HepG2 (cell line): Measurements from ENCODE around the gene NDN. TPM values are rescaled to one million over a fixed set of nuclear protein-coding genes. Genes with fewer than 3 reads are reported as not detected.

Experiments used
- ATAC-seq: fragments of 200-7000 bp; cut with Tn5 transposase; 3 replicates; pipeline ENCODE4 v1.9.1; 2020; ENCODE audit warnings: mild to moderate bottlenecking, moderate library complexity
- BruUV-seq: library from RNA; stranded (reverse); fragments of 400-500 nt; replicated peaks from 2 replicates; lab custom pipeline; 2021; lab: Mats Ljungman, UMichigan
- CTCF ChIA-PET: fragments of 300-600 bp; formaldehyde crosslinking; extraction: SDS; loops from one replicate; lab custom pipeline; 2021; ENCODE audit warnings: low total read pairs, inconsistent platforms, low intra/inter-chr PET ratio; lab: Yijun Ruan, JAX
- POLR2A ChIA-PET: fragments of 350-600 bp; sonication (Branson Sonifier 250); formaldehyde crosslinking; loops from one replicate; lab custom pipeline; 2020; ENCODE audit warnings: antibody characterized with exemption, inconsistent platforms; lab: Yijun Ruan, JAX
- DNase-seq: peaks from one replicate; pipeline ENCODE4 v3.0.0-alpha.2; 2015; ENCODE audit warnings: low spot score
- FAIRE-seq: peaks from 3 replicates; lab custom pipeline; 2011; peaks lifted over from hg19 to GRCh38; lab: Jason Lieb, UNC
- H2AFZ ChIP-seq: one replicate; pipeline ENCODE4 v1.6.1; 2011; ENCODE audit warnings: low read length, inconsistent platforms
- H3K27ac ChIP-seq: fragments of 300-600 bp; 3 replicates; pipeline ENCODE4 v1.8.0; 2011; ENCODE audit warnings: mixed run types, mild to moderate bottlenecking, mixed read lengths, low read length, inconsistent platforms; ENCODE audit not compliant: insufficient read depth; ENCODE audit errors: extremely low read length
- H3K27me3 ChIP-seq, 2 experiments: fragments of 200-600 bp in 1 of 2; 2 replicates in 1 of 2; 3 replicates in 1 of 2; pipeline versions ENCODE4 v1.6.0 to v1.8.0; 2011; ENCODE audit warnings: low read length in 2 of 2, mild to moderate bottlenecking in 2 of 2, moderate library complexity in 2 of 2, inconsistent platforms in 1 of 2; ENCODE audit not compliant: insufficient read depth in 2 of 2, control insufficient read depth in 1 of 2
- H3K36me3 ChIP-seq, 2 experiments: fragments of 200-600 bp in 1 of 2; replicated peaks in 1 of 2; 2 replicates in 1 of 2; 3 replicates in 1 of 2; pipeline versions ENCODE4 v1.5.1 to v1.8.0; 2011; ENCODE audit warnings: low read length in 2 of 2, inconsistent platforms in 1 of 2; ENCODE audit not compliant: insufficient read depth in 2 of 2, control insufficient read depth in 1 of 2
- H3K4me1 ChIP-seq: 2 replicates; pipeline ENCODE4 v1.5.1; 2012; ENCODE audit warnings: low read length, inconsistent platforms; ENCODE audit not compliant: insufficient read depth
- H3K4me2 ChIP-seq: 2 replicates; pipeline ENCODE4 v1.6.0; 2011; ENCODE audit warnings: low read depth, low read length, inconsistent platforms
- H3K4me3 ChIP-seq, 3 experiments: fragments of 200-600 bp in 1 of 3; sonication (generic), shearing (Covaris generic) in 1 of 3; replicated peaks in 1 of 3; 2 replicates each; pipeline ENCODE4 v1.5.1; 2011 to 2016; ENCODE audit warnings: low read length in 3 of 3, inconsistent platforms in 2 of 3, low read depth in 2 of 3, mild to moderate bottlenecking in 2 of 3, control low read depth in 1 of 3, mixed read lengths in 1 of 3; ENCODE audit not compliant: insufficient read depth in 1 of 3
- H3K79me2 ChIP-seq: one replicate; pipeline ENCODE4 v1.6.1; 2011; ENCODE audit warnings: low read length, inconsistent platforms; ENCODE audit not compliant: insufficient read depth
- H3K9ac ChIP-seq: 2 replicates; pipeline ENCODE4 v1.6.0; 2011; ENCODE audit warnings: mild to moderate bottlenecking, low read depth, low read length, inconsistent platforms; ENCODE audit not compliant: insufficient read depth
- H3K9me3 ChIP-seq: 2 replicates; pipeline ENCODE4 v1.5.1; 2012; ENCODE audit warnings: mild to moderate bottlenecking, low read length
- H4K20me1 ChIP-seq: 2 replicates; pipeline ENCODE4 v1.6.0; 2011; ENCODE audit warnings: inconsistent platforms, mild to moderate bottlenecking, low read length, moderate library complexity; ENCODE audit not compliant: insufficient read depth
- HDAC1 ChIP-seq: sonication (generic); formaldehyde crosslinking; IDR thresholded peaks from 2 replicates; pipeline ENCODE4 v1.5.1; 2020; ENCODE audit warnings: mild to moderate bottlenecking, missing genetic modification reagents
- POGZ ChIP-seq: sonication (generic); formaldehyde crosslinking; IDR thresholded peaks from 2 replicates; pipeline ENCODE4 v1.4.0; 2020; ENCODE audit warnings: mild to moderate bottlenecking, missing genetic modification reagents
- ZNF34 ChIP-seq: sonication (generic); formaldehyde crosslinking; IDR thresholded peaks from 2 replicates; pipeline ENCODE4 v1.4.0; 2020; ENCODE audit warnings: mild to moderate bottlenecking, missing genetic modification reagents, borderline replicate concordance
- ZNF567 ChIP-seq: sonication (generic); formaldehyde crosslinking; IDR thresholded peaks from 2 replicates; pipeline ENCODE4 v1.8.1; 2023; ENCODE audit warnings: mild to moderate bottlenecking, missing genetic modification reagents, borderline replicate concordance
- WGBS: methylation state at CpG from one replicate; pipeline ENCODE4 v1.1.6; 2017; ENCODE audit warnings: low lambda C conversion rate; 5-methylcytosine and 5-hydroxymethylcytosine counted together
- in situ Hi-C: cut with HindIII; loops from 2 replicates; pipeline ENCODE4 v1.10.0; 2017; ENCODE audit warnings: low pct_unique_long_range_greater_than_20kb; ENCODE audit not compliant: extremely low pct_ligation_motif_present
- intact Hi-C: fragments of 100-400 bp; cut with micrococcal nuclease; formaldehyde crosslinking; loops from one replicate; pipeline ENCODE4 v1.10.0; 2022; ENCODE audit not compliant: unreplicated experiment
- polyA plus RNA-seq, 8 experiments: library from polyadenylated mRNA; depleted of rRNA in 3 of 8; stranded (reverse) in 7 of 8; unstranded in 1 of 8; fragments of >200 nt; fragmentation: Illumina TruSeq in 4 of 8; extraction: Trizol in 4 of 8; gene quantifications; 2 replicates each; pipeline versions ENCODE4 v1.2.1 to v1.2.3, GENCODE V29; 2011 to 2016; ENCODE audit warnings: low read depth in 4 of 8, missing spikeins in 1 of 8, mixed read lengths in 1 of 8; ENCODE audit not compliant: insufficient read depth in 1 of 8
- total RNA-seq, 5 experiments: library from RNA; depleted of rRNA; stranded (reverse); fragments of >200 nt; fragmentation: Illumina TruSeq; extraction: Trizol; gene quantifications; 2 replicates each; pipeline ENCODE4 v1.2.3, GENCODE V29; 2016; ENCODE audit warnings: low read depth in 1 of 5
- TF ChIP-seq, protein P1 (sequence below): sonication (generic); formaldehyde crosslinking; conservative IDR thresholded peaks from 2 replicates; pipeline ENCODE4 v1.5.0; 2020; ENCODE audit warnings: missing genetic modification reagents
- TF ChIP-seq, protein P2 (sequence below): sonication (generic); formaldehyde crosslinking; IDR thresholded peaks from 2 replicates; pipeline ENCODE4 v1.4.0; 2020; ENCODE audit warnings: missing genetic modification reagents, borderline replicate concordance

Gene NDN
- total and polyA plus RNA-seq, 2 of the 13 experiments (the other 11 are each of a cell fraction or from before 2014, with no cell fraction given): 0.03 TPM; not detected in 1

DNA sequence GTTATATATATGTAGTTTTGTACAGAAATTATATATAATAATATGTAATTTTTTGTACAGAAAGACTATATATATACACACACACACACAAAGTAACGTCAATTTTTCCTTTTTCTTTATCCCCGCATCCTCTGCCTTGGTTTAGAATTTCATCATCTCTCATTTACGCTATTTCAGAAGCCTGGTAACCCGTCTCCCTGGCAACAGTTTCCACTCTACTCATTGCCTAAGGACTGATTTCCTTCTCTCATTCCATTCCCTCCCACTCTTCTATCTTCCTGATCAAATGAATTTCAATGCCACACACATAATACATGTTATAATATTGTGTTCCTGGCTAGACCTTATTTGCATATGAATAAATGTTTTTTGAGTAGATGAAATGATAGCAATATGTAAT lies 47.8 kb upstream of the NDN start:
- Histone ChIP-seq H3K27ac (no peak overlapping the region), H4K20me1 (no peaks in the 10 kb centered on the region), H3K9ac (no peak overlapping the region)
- in situ Hi-C loops: no loop called here
- 74% methylated on average over 4 of the region's 4 CpGs for WGBS
- no peak for TF ChIP-seq HDAC1 (CRISPR knock-in tag)
- TF ChIP-seq, protein P1, sequence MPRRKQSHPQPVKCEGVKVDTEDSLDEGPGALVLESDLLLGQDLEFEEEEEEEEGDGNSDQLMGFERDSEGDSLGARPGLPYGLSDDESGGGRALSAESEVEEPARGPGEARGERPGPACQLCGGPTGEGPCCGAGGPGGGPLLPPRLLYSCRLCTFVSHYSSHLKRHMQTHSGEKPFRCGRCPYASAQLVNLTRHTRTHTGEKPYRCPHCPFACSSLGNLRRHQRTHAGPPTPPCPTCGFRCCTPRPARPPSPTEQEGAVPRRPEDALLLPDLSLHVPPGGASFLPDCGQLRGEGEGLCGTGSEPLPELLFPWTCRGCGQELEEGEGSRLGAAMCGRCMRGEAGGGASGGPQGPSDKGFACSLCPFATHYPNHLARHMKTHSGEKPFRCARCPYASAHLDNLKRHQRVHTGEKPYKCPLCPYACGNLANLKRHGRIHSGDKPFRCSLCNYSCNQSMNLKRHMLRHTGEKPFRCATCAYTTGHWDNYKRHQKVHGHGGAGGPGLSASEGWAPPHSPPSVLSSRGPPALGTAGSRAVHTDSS (CRISPR knock-in tag): no peak
- TF ChIP-seq, protein P2, sequence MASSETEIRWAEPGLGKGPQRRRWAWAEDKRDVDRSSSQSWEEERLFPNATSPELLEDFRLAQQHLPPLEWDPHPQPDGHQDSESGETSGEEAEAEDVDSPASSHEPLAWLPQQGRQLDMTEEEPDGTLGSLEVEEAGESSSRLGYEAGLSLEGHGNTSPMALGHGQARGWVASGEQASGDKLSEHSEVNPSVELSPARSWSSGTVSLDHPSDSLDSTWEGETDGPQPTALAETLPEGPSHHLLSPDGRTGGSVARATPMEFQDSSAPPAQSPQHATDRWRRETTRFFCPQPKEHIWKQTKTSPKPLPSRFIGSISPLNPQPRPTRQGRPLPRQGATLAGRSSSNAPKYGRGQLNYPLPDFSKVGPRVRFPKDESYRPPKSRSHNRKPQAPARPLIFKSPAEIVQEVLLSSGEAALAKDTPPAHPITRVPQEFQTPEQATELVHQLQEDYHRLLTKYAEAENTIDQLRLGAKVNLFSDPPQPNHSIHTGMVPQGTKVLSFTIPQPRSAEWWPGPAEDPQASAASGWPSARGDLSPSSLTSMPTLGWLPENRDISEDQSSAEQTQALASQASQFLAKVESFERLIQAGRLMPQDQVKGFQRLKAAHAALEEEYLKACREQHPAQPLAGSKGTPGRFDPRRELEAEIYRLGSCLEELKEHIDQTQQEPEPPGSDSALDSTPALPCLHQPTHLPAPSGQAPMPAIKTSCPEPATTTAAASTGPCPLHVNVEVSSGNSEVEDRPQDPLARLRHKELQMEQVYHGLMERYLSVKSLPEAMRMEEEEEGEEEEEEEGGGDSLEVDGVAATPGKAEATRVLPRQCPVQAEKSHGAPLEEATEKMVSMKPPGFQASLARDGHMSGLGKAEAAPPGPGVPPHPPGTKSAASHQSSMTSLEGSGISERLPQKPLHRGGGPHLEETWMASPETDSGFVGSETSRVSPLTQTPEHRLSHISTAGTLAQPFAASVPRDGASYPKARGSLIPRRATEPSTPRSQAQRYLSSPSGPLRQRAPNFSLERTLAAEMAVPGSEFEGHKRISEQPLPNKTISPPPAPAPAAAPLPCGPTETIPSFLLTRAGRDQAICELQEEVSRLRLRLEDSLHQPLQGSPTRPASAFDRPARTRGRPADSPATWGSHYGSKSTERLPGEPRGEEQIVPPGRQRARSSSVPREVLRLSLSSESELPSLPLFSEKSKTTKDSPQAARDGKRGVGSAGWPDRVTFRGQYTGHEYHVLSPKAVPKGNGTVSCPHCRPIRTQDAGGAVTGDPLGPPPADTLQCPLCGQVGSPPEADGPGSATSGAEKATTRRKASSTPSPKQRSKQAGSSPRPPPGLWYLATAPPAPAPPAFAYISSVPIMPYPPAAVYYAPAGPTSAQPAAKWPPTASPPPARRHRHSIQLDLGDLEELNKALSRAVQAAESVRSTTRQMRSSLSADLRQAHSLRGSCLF (CRISPR knock-in tag): no peak
- no peak for TF ChIP-seq ZNF34
- no peak for TF ChIP-seq ZNF567 (CRISPR knock-in tag)
- TF ChIP-seq POGZ (CRISPR knock-in tag): no peak
- TF ChIP-seq, all 625 proteins: peak for 0
- ChIA-PET POLR2A (no interaction called here), CTCF (no interaction called here)
- Histone ChIP-seq H3K27me3 (no peaks in the 10 kb centered on the region), H3K79me2 (no peaks in the 10 kb centered on the region), H3K4me1 (no peaks in the 10 kb centered on the region), H3K4me3 (no peak overlapping the region), H3K36me3 (no peaks in the 10 kb centered on the region), H3K9me3 (no peaks in the 10 kb centered on the region; the same call in 1 of the 2 replicates), H2AFZ (no peak overlapping the region), H3K4me2 (no peak overlapping the region)
- ATAC-seq: no peak
- intact Hi-C loops: no loop called here
- BruUV-seq: no TSS peak
- DNase-seq: no peak
- no peak for FAIRE-seq
